Heart right ventricle (tissue), 16 donors: ENCODE results near the gene CAPZA2. TPM values are rescaled to one million over a fixed set of nuclear protein-coding genes. Genes with fewer than 3 reads are reported as not detected.
"Not testable (repeated sequence)": the region's sequence is repeated elsewhere in the genome, so short reads cannot be mapped to it uniquely, and the experiment has no call there.

Experiments used
- ATAC-seq, 8 donors: fragments of 200-7000 bp; cut with Tn5 transposase; one replicate each; pipeline ENCODE4 v1.9.1; 2020; ENCODE audit warnings: mild to moderate bottlenecking in 8 of 8, moderate library complexity in 8 of 8, moderate number of reproducible peaks in 1 of 8
- DNase-seq, 2 donors: peaks; one replicate each; pipeline ENCODE4 v3.0.0-alpha.2; 2020
- H3K27ac ChIP-seq, 10 donors: fragments of 200-600 bp; sonication (generic) in 2 of 10; one replicate each; pipeline versions ENCODE4 v1.5.0 to v1.8.0; 2020 to 2022; ENCODE audit warnings: mild to moderate bottlenecking in 3 of 10
- H3K27me3 ChIP-seq, 7 donors: fragments of 200-600 bp; one replicate each; pipeline ENCODE4 v1.8.0; 2021 to 2022; ENCODE audit warnings: mild to moderate bottlenecking in 2 of 7
- H3K36me3 ChIP-seq, 9 donors: fragments of 200-600 bp; sonication (generic) in 1 of 9; one replicate each; pipeline versions ENCODE4 v1.5.0 to v1.8.0; 2020 to 2022; ENCODE audit warnings: mild to moderate bottlenecking in 2 of 9
- H3K4me1 ChIP-seq, 9 donors: fragments of 200-600 bp; sonication (generic) in 1 of 9; one replicate each; pipeline versions ENCODE4 v1.5.0 to v1.8.0; 2020 to 2022; ENCODE audit warnings: mild to moderate bottlenecking in 4 of 9
- H3K4me3 ChIP-seq, 10 donors: fragments of 200-600 bp; sonication (generic) in 2 of 10; one replicate each; pipeline versions ENCODE4 v1.5.0 to v1.8.0; 2020 to 2022; ENCODE audit warnings: mild to moderate bottlenecking in 7 of 10, moderate library complexity in 2 of 10
- H3K9me3 ChIP-seq, 11 donors: fragments of 200-600 bp in 10 of 11; sonication (generic) in 2 of 11; one replicate each; pipeline versions ENCODE4 v1.5.0 to v1.8.0; 2013 to 2022; ENCODE audit warnings: mild to moderate bottlenecking in 2 of 11, control low read depth in 1 of 11, moderate library complexity in 1 of 11
- WGBS, 2 donors: extraction: QIAGEN DNeasy Blood & Tissue Kit; methylation state at CpG; one replicate each; pipeline ENCODE4 v1.1.7; 2013; ENCODE audit warnings: inconsistent platforms in 1 of 2; 5-methylcytosine and 5-hydroxymethylcytosine counted together
- intact Hi-C, 10 donors: fragments of 100-400 bp; cut with DNase I; formaldehyde crosslinking; loops; one replicate each; pipeline versions ENCODE4 v1.11.1 to v1.14.2; 2022
- polyA plus RNA-seq, 2 donors: library from polyadenylated mRNA; stranded (reverse); fragments of 200-250 nt; gene quantifications; one replicate each; pipeline ENCODE4 v1.2.3, GENCODE V29; 2013
- total RNA-seq, 10 donors: library from RNA; stranded (reverse); fragmentation: NEBNext Ultra II Directional in 3 of 10; extraction: Animal tissue kit (Norgen Biotek cat#: 25700) in 3 of 10; gene quantifications; one replicate each; pipeline versions ENCODE4 v1.2.1 to v1.2.4, GENCODE V29; 2021 to 2023
- TF ChIP-seq, protein P1 (sequence below), 9 donors: fragments of 200-600 bp; sonication (generic) in 2 of 9; IDR thresholded peaks; one replicate each; pipeline versions ENCODE4 v1.5.0 to v1.8.0; 2021 to 2022; ENCODE audit warnings: antibody characterized with exemption in 9 of 9, mild to moderate bottlenecking in 5 of 9, moderate library complexity in 1 of 9
- donor health status: Arrhythmogenic right ventricular cardiomyopathy.
- donor health status: ischemic (EF 13 %, LVEDD 7.1; RV severe dilation, severe dysfunction).
- donor health status: healthy with polysubstance abuse.
- donor health status: DM: no; HTN: yes; CAD: no.
- donor health status: DM: no; HTN: no; CAD: no.
- donor health status: ischemic (EF 25% LVEDD 6.9; RV normal size, moderate dysfunction).
- donor health status: ischemic (EF 25% LVEDD 5.7; RV mildly dilated, moderate dysfunction).
- donor health status: healthy.
- donor health status: DM: yes; HTN: yes; CAD: no.
- donor health status: Ischemic cardiomyopathy.
- donor health status: ischemic (EF 35%, LVEDD 5.7; RV mildly dilated, moderate dysfunction).
- donor health status: nonischemic (EF 11% LVEDD 7.7; RV severe dilation, severe dysfunction).
- donor health status: DM: yes; HTN: yes; CAD: no.
- donor health status: PGD.
- donor health status: ischemic (EF 29% LVEDD 5.4; RV normal size, mild dysfunction).
- donor health status: nonischemic (EF 23%, LVEDD 6.1; RV moderate dilation, normal function).

CAPZA2 gene
- total and polyA plus RNA-seq, 12 donors: 39.4 to 416 (median 332) TPM

DNA sequence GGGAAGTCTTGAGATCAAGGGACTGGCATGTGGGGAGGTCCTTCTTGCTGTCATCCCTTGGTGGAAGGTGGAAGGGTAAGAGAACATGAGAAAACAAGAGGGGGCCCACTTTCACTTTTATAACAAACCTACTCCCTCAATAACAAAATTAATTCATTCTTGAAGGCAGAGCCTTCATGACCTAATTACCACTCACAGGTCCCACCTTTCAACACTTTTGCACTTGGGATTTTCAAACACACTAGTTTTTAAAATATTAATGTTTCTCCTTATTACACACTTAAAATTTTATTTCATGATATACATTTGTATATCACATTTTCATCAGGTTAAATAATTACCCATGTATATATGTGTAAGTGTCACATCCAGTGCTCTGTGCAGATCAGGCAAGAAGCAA, 93.0 kb downstream of the CAPZA2 start:
- Histone ChIP-seq H3K27ac (peak overlapping the region in 8 of 10 donors; percentile 98 to 100 (median 99)), H3K4me1 (peaks cover 0 to 52% (median 35%) of the 10 kb centered on the region in 9 donors)

DNA sequence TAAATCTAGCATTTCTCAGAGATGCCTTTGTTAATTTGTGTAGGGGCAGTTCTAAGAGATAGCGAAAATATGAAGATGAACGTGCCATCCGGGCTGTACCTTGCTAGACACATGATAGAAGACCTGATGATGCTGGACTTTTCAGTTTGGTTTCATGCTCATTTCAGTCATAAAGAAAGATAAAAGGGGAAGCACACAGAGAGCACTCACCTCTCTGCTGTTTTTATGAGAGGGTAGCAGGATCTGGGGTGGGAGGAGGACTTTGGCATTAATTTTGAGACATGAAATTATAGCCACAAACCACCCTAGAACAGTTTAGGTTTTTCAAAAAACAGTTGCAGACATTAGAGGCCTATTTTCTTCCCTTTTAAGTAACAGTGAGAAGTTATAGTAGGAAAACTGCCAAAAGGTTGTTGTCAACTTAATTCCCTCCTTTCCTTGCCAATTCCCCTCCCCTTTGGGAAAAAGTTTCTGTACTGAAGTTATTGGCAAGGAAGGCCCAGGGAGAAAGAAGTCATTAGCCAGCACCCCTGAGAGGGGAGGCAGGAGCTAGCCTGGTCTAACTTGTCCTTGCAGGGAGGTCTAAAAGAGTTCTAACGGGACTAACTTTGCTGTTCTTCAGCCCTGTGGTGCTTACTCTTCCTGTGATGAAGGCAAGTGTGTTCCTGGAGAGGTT, 93.6 kb downstream of the CAPZA2 start:
- no peaks in the 10 kb centered on the region for H3K9me3 ChIP-seq
- 39 to 41% methylated on average over 4 of the region's 4 CpGs for WGBS, 2 donors
- peak overlapping the region; percentile 5 to 100 (median 64) for H3K27ac ChIP-seq
- intact Hi-C loops: no loop called here
- peaks cover 0 to 54% (median 35%) of the 10 kb centered on the region in 9 donors for H3K4me1 ChIP-seq
- H3K27me3 ChIP-seq: no peaks in the 10 kb centered on the region
- ATAC-seq (peak in 2 of 8 donors; percentile 9 to 14), DNase-seq (peak in 1 of 2 donors; percentile 48)
- H3K36me3 ChIP-seq: no peaks in the 10 kb centered on the region
- TF ChIP-seq, protein P1, sequence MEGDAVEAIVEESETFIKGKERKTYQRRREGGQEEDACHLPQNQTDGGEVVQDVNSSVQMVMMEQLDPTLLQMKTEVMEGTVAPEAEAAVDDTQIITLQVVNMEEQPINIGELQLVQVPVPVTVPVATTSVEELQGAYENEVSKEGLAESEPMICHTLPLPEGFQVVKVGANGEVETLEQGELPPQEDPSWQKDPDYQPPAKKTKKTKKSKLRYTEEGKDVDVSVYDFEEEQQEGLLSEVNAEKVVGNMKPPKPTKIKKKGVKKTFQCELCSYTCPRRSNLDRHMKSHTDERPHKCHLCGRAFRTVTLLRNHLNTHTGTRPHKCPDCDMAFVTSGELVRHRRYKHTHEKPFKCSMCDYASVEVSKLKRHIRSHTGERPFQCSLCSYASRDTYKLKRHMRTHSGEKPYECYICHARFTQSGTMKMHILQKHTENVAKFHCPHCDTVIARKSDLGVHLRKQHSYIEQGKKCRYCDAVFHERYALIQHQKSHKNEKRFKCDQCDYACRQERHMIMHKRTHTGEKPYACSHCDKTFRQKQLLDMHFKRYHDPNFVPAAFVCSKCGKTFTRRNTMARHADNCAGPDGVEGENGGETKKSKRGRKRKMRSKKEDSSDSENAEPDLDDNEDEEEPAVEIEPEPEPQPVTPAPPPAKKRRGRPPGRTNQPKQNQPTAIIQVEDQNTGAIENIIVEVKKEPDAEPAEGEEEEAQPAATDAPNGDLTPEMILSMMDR (IDR thresholded peaks at IDR 0.05): no peak
- peak overlapping the region in 2 of 10 donors; percentile 86 to 90 for H3K4me3 ChIP-seq

More for the DNA sequence above, 93.0 kb downstream of the CAPZA2 start:
- intact Hi-C loops: no loop called here
- ATAC-seq: no peak
- H3K4me3 ChIP-seq: peak overlapping the region in 9 of 10 donors; percentile 79 to 95 (median 86)
- H3K36me3 ChIP-seq: no peaks in the 10 kb centered on the region
- DNase-seq: no peak
- no peaks in the 10 kb centered on the region for H3K27me3 ChIP-seq
- H3K9me3 ChIP-seq: no peaks in the 10 kb centered on the region
- TF ChIP-seq, protein P1 (IDR thresholded peaks at IDR 0.05): no peak

DNA sequence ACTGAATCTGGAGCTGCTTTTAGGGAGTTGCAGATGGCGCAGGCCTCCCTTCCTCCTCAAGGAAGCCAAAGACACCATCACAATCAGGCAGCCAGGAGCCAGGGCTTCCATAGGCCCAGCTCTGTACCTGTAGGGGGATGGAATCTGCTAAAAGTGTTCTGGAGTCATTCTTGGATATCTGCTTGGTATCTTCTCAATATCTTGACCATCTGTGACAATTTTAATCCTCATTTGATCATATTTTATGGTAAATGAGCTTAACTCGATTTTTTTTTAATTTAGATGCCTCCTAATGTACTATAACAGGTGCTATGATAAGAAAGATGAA, 94.1 kb downstream of the CAPZA2 start:
- no peaks in the 10 kb centered on the region for H3K27me3 ChIP-seq
- TF ChIP-seq, protein P1 (IDR thresholded peaks at IDR 0.05): no peak
- WGBS, 2 donors: 84 to 88% methylated on average over 2 of the region's 2 CpGs
- ATAC-seq: no peak
- H3K4me1 ChIP-seq: peaks cover 0 to 54% (median 31%) of the 10 kb centered on the region in 9 donors
- DNase-seq: no peak
- peak overlapping the region in 2 of 10 donors; percentile 86 to 90 for H3K4me3 ChIP-seq
- no peaks in the 10 kb centered on the region for H3K9me3 ChIP-seq
- H3K27ac ChIP-seq: peak overlapping the region; percentile 5 to 100 (median 64)
- intact Hi-C loops: no loop called here
- no peaks in the 10 kb centered on the region for H3K36me3 ChIP-seq

DNA sequence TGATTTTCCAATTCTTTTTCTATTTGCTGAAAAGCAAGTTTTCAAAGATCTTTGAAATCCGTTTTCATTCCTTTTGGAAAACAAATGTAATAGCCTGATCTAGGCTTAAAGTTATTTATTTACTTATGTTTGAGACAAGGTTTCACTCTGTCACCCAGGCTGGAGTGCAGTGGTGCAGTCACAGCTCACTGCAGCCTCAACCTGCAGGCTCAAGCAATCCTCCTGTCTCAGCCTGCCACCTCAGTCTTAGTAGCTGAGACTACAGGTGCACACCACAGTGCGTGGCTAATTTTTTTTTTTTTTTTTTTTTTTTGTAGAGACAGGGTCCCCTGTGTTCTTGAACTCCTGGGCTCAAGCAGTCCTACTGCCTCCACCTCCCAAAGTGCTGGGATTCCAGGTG, 95.5 kb downstream of the CAPZA2 start:
- intact Hi-C loops: no loop called here
- Histone ChIP-seq H3K36me3 (no peaks in the 10 kb centered on the region), H3K27me3 (no peaks in the 10 kb centered on the region), H3K4me1 (peaks cover 0 to 46% (median 23%) of the 10 kb centered on the region in 9 donors), H3K4me3 (no peak overlapping the region), H3K9me3 (no peaks in the 10 kb centered on the region), H3K27ac (no peak overlapping the region)
- no peak for ATAC-seq
- TF ChIP-seq, protein P1 (IDR thresholded peaks at IDR 0.05): no peak
- WGBS, 2 donors: 90 to 97% methylated on average over 2 of the region's 2 CpGs
- DNase-seq: no peak

DNA sequence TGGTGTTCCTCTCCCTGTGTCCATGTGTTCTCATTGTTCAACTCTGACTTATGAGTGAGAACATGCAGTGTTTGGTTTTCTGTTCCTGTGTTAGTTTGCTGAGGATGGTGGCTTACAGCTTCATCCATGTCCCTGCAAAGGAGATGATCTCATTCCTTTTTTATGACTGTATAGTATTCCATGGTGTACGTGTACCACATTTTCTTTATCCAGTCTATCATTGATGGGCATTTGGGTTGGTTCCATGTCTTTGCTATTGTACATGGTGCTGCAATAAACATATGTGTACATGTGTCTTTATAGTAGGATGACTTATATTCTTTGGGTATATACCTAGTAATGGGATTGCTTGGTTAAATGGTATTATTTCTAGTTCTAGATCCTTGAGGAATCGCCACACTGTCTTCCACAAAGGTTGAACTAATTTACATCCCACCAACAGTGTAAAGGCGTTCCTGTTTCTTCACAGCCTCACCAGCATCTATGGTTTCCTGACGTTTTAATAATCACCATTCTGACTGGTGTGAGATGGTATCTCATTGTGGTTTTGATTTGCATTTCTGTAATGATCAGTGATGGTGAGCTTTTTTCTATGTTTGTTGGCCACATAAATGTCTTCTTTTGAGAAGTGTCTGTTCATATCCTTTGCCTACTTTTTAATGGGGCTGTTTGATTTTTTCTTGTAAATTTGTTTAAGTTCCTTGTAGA, 99.7 kb downstream of the CAPZA2 start:
- H3K36me3 ChIP-seq, H3K9me3 ChIP-seq, H3K27ac ChIP-seq, ATAC-seq, H3K27me3 ChIP-seq, DNase-seq, H3K4me3 ChIP-seq, intact Hi-C loops: not testable (repeated sequence)
- 91 to 92% methylated on average over 4 of the region's 4 CpGs for WGBS, 2 donors
- H3K4me1 ChIP-seq: peaks cover 0 to 27% (median 3%) of the 10 kb centered on the region in 9 donors
